ENCODE measurements around the gene HOMER3. TPM values are rescaled to one million over a fixed set of nuclear protein-coding genes. Genes with fewer than 3 reads are reported as not detected.

Gene HOMER3
- polyA plus RNA-seq, 4 donors, result 53.2 to 76.5 (median 56.5) TPM

- no peak for DNase-seq (ENCODE audit: low read depth in 4 of 4, low spot score in 3 of 4)
Observed at GRCh38 chr19:18889949-18890745, 50.9 kb downstream of the HOMER3 start.

- DNase-seq (ENCODE audit: low read depth in 4 of 4, low spot score in 3 of 4), result no peak
Observed at GRCh38 chr19:18886972-18887371, 54.0 kb downstream of the HOMER3 start.

- no peak for DNase-seq (ENCODE audit: low read depth in 4 of 4, low spot score in 3 of 4)
Observed at GRCh38 chr19:18883526-18884304, 57.3 kb downstream of the HOMER3 start.

GRCh38 chr19:18881491-18881890 is 59.5 kb downstream of the HOMER3 start:
- DNase-seq (ENCODE audit: low read depth in 4 of 4, low spot score in 3 of 4), result no peak

GRCh38 chr19:18879579-18880373 is 61.2 kb downstream of the HOMER3 start:
- no peak for DNase-seq (ENCODE audit: low read depth in 4 of 4, low spot score in 3 of 4)

Other genes with a start within 250 kb of the HOMER3 start
- under 1 TPM; 0.07 to 0.21 (median 0.11) TPM for gene COMP, start 149.9 kb downstream of the HOMER3 start, polyA plus RNA-seq (ENCODE audit: insufficient read length in 4 of 4)
- 10 to 100 TPM; 50.6 to 70.8 (median 52.5) TPM for gene UPF1, start 109.3 kb downstream of the HOMER3 start, polyA plus RNA-seq (ENCODE audit: insufficient read length in 4 of 4)
- 1 to 10 TPM; 5.4 to 8.0 (median 6.4) TPM for gene CERS1, start 45.1 kb downstream of the HOMER3 start, polyA plus RNA-seq (ENCODE audit: insufficient read length in 4 of 4)
- gene COPE, start 21.8 kb downstream of the HOMER3 start, polyA plus RNA-seq (ENCODE audit: insufficient read length in 4 of 4), result 100 to 1,000 TPM in 3 of 4 donors, 10 to 100 TPM in 1; 93.4 to 140 (median 104) TPM
- gene DDX49, start 21.5 kb downstream of the HOMER3 start, polyA plus RNA-seq (ENCODE audit: insufficient read length in 4 of 4), result 10 to 100 TPM; 46.2 to 57.3 (median 48.6) TPM
- gene SUGP2, start 92.3 kb upstream of the HOMER3 start, polyA plus RNA-seq (ENCODE audit: insufficient read length in 4 of 4), result 10 to 100 TPM; 79.3 to 88.4 (median 85.5) TPM
- gene ARMC6, start 92.4 kb upstream of the HOMER3 start, polyA plus RNA-seq (ENCODE audit: insufficient read length in 4 of 4), result 10 to 100 TPM; 34.5 to 37.9 (median 34.8) TPM
- 10 to 100 TPM; 17.4 to 21.1 (median 19.8) TPM for gene SLC25A42, start 122.8 kb upstream of the HOMER3 start, polyA plus RNA-seq (ENCODE audit: insufficient read length in 4 of 4)
- gene TMEM161A, start 197.3 kb upstream of the HOMER3 start, polyA plus RNA-seq (ENCODE audit: insufficient read length in 4 of 4), result 10 to 100 TPM; 24.7 to 46.3 (median 31.9) TPM
- gene MEF2B, start 229.0 kb upstream of the HOMER3 start, polyA plus RNA-seq (ENCODE audit: insufficient read length in 4 of 4), result 1 to 10 TPM; 1.3 to 1.9 (median 1.5) TPM